ENCODE measurements around the gene COA8.

The COA8 gene

DNA sequence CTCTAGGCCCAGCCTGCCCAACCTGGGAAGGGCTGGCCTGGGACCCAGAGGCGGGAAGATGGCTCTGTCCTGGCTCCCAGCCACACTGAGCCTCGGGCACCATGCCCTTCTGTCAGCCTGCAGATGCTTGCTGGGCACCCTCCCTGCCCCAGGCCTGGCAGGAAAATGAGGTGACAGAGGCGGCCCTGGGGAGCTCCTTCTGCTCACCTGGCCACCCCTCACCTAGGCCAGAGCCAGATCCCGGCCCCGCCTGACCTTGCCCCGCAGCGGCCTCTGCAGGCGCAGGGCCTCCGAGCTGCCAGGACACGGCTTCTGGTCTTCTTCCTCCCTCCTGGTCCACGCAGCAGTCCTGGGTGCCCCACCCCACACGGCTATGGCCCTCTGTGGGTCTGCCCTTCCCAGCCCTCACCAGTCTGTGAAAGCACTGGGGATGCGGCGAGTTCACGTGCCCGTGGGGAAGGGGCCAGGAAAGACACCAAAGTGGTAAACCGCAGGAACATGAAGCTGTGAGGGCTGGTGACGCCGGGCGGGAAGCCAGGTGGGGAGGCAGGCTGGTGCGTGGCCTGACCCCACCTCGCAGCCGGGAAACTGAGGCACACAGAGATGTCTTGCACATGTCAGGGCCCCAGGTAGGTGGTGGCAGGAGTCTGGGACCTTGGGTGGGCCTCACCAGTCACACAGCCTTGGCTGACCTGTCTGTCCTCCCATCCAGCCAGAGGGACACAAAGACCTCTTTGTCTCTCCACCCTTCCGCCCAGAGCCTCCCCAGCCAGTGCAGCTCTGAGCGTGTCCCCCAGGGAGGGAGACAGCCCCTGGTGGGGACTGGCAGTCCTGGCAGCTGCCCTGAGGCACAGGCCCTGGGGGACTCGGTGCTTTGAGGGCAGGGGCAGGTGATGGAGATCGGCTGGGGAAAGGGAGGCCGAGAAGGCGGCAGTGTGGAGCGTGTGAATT, 13.1 kb upstream of the COA8 start:
- H3K4me3 ChIP-seq (ENCODE audit: low read length), result no peak overlapping the region
- no peak for DNase-seq (ENCODE audit: low read depth)
- TF ChIP-seq, protein P1, sequence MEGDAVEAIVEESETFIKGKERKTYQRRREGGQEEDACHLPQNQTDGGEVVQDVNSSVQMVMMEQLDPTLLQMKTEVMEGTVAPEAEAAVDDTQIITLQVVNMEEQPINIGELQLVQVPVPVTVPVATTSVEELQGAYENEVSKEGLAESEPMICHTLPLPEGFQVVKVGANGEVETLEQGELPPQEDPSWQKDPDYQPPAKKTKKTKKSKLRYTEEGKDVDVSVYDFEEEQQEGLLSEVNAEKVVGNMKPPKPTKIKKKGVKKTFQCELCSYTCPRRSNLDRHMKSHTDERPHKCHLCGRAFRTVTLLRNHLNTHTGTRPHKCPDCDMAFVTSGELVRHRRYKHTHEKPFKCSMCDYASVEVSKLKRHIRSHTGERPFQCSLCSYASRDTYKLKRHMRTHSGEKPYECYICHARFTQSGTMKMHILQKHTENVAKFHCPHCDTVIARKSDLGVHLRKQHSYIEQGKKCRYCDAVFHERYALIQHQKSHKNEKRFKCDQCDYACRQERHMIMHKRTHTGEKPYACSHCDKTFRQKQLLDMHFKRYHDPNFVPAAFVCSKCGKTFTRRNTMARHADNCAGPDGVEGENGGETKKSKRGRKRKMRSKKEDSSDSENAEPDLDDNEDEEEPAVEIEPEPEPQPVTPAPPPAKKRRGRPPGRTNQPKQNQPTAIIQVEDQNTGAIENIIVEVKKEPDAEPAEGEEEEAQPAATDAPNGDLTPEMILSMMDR (conservative IDR thresholded peaks at IDR 0.05; ENCODE audit: low read depth, low read length), result no peak

DNA sequence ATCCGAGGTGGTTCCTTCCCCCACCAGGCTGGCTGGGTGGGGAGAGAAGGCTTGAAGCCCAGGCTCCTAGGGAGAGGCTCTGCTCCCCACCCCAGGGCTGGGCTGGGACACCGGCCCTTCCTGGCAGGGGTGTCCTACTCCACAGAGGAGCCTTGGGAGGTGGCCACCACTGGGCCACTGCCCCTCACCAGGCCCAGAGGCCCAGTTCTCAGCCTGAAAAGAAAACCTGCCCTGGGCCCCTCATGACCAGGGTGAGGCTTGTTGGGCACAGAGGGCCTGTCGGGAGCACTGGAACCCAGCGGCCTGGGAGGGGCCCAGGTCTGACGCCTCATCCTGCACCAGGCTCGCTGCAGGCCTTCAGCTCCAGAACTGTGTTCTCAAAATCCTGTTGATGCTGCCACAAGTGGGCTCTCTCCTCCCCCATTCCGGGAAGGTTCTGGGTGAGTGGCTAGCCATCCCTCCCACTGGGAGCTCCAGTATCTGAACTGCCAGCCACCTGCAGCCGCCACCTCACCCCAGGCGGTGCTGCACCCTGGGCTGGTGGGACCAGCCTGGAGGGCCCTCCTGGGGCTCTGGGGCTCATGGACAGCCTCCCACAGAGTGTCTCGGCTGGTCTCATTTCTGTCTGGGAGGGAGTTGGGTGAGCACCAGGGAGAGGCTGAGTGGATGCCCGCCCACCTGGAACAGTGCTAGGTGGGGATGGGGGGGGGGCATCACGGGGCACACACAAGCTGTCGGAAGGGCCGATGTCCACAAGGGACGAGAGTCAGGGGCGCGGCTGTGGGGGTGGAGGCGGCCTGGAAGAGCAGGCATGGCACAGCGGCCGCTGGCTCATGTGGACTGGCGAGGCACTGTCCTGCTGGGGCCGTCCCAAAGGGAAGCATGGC, 12.1 kb upstream of the COA8 start:
- no peak for DNase-seq (ENCODE audit: low read depth)
- no peak overlapping the region for H3K4me3 ChIP-seq (ENCODE audit: low read length)
- TF ChIP-seq, protein P1 (conservative IDR thresholded peaks at IDR 0.05; ENCODE audit: low read depth, low read length), result no peak

DNA sequence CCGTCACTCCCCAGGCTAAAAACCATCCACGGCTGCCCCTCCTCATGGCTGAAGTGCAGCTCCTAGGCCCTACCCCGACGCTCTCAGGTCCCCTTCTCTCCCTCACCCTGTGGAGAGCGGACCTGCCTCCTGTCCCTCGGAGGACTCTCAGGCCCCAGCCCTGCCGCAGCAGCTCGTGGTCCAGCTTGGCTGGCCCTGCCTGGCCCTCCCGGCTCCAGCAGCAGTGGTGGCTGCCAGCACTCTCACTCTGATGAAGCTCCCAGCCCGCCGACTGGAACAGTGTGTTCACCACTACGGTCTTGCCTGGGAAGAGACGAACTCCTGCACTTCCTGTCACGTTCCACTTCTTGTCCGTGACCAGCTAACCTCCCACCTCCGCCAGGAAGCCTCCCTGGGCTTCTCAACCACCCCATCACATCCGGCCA, 11.4 kb upstream of the COA8 start:
- DNase-seq (ENCODE audit: low read depth), result no peak
- no peak overlapping the region for H3K4me3 ChIP-seq (ENCODE audit: low read length)
- TF ChIP-seq, protein P1 (conservative IDR thresholded peaks at IDR 0.05; ENCODE audit: low read depth, low read length), result no peak

DNA sequence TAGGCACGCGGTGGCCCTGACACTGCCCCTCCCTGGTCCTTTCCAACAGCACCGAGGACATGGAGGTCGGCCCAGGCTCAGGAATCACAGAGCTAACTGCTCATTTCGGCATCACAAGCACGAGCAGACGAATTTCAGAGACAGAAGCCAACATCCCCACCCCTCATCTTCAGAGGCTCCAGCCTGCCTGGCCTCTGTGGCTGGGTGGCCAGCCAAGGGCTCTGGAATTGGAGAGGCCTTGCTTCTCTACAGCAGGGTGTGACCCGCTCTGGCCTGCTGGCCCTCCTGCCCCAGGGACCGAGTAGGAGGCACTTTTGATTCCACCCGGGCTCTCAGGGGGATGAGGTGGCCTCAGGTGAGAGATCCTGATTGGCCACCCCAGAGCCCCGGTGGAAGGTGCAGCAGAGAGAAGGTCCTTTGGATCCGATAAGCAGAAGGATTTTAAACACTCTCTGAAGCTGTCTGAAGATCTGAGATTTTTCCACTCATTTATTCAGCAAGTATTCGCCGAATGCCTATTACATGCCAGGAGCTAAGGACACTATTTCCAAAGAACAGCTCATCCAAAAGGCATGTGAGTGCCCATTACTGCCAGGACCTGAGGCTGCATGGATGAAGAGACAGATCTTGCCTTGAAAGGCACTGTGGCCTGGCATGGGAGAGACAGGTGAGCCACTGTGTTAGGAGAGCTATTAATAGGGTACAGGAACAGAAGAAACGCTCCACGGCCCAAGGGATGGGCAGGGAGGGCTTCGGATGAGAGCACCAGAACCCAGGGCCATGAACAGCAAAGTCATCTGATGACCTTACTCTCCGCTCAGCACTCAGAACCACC, 10.5 kb upstream of the COA8 start:
- H3K4me3 ChIP-seq (ENCODE audit: low read length), result no peak overlapping the region
- no peak for DNase-seq (ENCODE audit: low read depth)
- TF ChIP-seq, protein P1 (conservative IDR thresholded peaks at IDR 0.05; ENCODE audit: low read depth, low read length), result no peak

DNA sequence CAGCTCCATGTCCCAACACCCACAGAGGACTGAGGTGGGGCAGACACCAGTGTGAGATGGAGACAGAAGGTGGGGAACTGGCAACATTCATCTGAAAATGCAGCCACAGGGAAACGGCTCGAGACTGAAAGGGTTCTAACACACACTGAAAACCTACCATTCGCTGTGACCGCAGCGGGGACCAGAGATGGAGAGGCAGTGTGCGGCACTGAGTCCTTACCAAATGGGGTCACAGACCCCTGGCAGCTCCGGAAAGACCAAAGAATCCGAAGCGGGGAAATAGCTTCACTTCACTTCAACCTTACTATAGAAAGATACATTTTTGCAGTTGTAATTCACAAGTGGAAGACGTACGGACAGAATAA, 9.9 kb upstream of the COA8 start:
- no peak overlapping the region for H3K4me3 ChIP-seq (ENCODE audit: low read length)
- TF ChIP-seq, protein P1 (conservative IDR thresholded peaks at IDR 0.05; ENCODE audit: low read depth, low read length), result no peak
- DNase-seq (ENCODE audit: low read depth), result no peak

DNA sequence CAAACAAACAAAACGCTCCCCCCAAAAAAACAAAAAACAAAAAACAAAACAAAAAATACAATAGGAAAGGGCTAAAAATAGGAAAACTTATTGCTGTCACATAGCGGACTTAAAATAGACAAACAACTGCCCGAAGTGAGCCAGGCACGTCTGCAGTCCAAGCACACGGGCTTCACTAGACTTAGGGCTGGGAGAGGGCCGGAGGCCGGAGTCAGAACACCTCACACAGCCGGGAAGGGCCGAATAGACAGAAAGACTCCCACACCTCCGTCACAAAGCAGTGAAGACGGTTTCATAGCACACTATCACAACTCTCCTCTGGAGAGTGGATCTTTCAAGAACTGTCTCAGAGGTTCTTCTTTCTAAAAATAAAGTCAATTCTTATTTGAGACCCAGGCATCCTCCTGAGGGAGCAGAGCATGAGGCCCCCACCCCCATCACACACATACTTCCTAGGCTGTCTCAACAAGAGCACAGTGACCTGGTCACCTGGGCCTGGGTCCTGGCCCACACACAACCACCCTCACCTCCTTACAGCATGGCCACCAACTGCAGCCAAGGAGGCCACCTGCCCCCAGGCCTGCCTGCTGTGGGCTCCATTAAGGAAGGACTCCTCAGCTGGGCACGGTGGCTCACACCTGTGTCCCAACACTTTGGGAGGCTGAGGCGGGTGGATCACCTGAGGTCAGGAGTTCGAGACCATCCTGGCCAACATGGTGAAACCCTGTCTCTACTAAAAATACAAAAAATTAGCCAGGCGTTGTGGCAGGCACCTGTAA, 7.0 kb upstream of the COA8 start:
- no peak overlapping the region for H3K4me3 ChIP-seq (ENCODE audit: low read length)
- TF ChIP-seq, protein P1 (conservative IDR thresholded peaks at IDR 0.05; ENCODE audit: low read depth, low read length), result no peak
- DNase-seq (ENCODE audit: low read depth), result no peak
